SIG-M5 (cell line): Measurements from ENCODE around the gene ARMH4.

Experiments
- DNase-seq: peaks from one replicate; lab custom pipeline; 2025; lab: John Stamatoyannopoulos, UW

Gene ARMH4, protein sequence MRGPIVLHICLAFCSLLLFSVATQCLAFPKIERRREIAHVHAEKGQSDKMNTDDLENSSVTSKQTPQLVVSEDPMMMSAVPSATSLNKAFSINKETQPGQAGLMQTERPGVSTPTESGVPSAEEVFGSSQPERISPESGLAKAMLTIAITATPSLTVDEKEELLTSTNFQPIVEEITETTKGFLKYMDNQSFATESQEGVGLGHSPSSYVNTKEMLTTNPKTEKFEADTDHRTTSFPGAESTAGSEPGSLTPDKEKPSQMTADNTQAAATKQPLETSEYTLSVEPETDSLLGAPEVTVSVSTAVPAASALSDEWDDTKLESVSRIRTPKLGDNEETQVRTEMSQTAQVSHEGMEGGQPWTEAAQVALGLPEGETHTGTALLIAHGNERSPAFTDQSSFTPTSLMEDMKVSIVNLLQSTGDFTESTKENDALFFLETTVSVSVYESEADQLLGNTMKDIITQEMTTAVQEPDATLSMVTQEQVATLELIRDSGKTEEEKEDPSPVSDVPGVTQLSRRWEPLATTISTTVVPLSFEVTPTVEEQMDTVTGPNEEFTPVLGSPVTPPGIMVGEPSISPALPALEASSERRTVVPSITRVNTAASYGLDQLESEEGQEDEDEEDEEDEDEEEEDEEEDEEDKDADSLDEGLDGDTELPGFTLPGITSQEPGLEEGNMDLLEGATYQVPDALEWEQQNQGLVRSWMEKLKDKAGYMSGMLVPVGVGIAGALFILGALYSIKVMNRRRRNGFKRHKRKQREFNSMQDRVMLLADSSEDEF

GRCh38 chr14:58152014-58152857, at the start of gene ARMH4:
TSS of gene ARMH4 (minus strand) at chr14:58152213. CDS start at chr14:58139358, 12,855 bp downstream.
- no peak for DNase-seq

- no peak for DNase-seq
These were observed 48.8 kb upstream of the ARMH4 start for GRCh38 chr14:58200846-58201245.

GRCh38 chr14:58200480-58200841, 48.4 kb upstream of the ARMH4 start:
- DNase-seq = no peak

GRCh38 chr14:58199726-58200479, 47.9 kb upstream of the ARMH4 start, which contains the start of gene ACTR10:
TSS of gene ACTR10 (plus strand) at chr14:58200149. CDS start at chr14:58200218, 69 bp downstream.
- DNase-seq = peak; percentile 29

GRCh38 chr14:58198086-58198485, 46.1 kb upstream of the ARMH4 start:
- no peak for DNase-seq

GRCh38 chr14:58196198-58196597, 44.2 kb upstream of the ARMH4 start:
- DNase-seq = no peak

DNA sequence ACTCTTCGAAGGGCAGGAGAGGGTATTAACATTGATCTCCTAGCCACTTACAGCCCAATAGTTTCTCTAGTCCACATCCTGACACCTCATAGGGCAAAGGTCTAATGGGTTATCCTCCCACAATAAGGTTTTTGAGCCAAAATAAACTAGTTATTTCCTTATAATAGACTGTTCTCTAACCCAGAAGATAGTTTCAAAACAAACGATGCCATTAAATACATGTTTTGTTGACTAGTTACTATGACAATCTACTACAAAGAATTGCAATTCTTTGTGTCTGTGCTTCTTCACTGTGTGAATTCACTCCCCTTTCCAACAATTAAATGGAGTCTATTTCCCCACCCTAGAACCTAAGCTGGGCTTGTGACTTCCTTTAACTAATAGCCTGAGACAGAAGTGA, 41.5 kb upstream of the ARMH4 start:
- DNase-seq = no peak

GRCh38 chr14:58191763-58192601, 40.0 kb upstream of the ARMH4 start:
- DNase-seq = no peak

GRCh38 chr14:58189176-58189575, 37.2 kb upstream of the ARMH4 start:
- no peak for DNase-seq

- DNase-seq = no peak
These were observed 25.1 kb upstream of the ARMH4 start for GRCh38 chr14:58177125-58177524.

DNA sequence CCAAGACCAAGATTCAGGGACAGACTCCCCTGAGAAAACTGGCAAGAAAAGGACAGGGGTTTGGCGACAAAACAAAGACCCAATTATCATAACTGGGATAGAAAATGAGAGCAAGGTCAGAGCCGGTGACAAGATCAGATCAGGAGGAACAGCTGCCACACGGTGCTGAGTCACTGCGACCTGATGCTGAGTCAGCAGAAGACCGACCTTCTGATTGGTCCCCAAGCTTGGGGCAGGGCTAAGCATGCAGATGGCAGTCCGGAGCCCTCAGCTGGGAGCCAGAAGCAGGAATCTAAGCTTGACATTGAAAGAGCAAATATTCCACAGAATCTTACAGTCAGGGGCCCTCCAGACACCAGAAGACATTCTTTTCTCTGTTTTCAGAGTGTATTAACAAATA, 19.1 kb upstream of the ARMH4 start:
- DNase-seq = no peak

GRCh38 chr14:58167891-58168290, 15.9 kb upstream of the ARMH4 start:
- no peak for DNase-seq

- DNase-seq = no peak
These were observed 15.0 kb upstream of the ARMH4 start for GRCh38 chr14:58167057-58167456.

- DNase-seq = no peak
These were observed 14.3 kb upstream of the ARMH4 start for GRCh38 chr14:58166005-58166983.

GRCh38 chr14:58160561-58160960, 8.5 kb upstream of the ARMH4 start:
- no peak for DNase-seq

DNA sequence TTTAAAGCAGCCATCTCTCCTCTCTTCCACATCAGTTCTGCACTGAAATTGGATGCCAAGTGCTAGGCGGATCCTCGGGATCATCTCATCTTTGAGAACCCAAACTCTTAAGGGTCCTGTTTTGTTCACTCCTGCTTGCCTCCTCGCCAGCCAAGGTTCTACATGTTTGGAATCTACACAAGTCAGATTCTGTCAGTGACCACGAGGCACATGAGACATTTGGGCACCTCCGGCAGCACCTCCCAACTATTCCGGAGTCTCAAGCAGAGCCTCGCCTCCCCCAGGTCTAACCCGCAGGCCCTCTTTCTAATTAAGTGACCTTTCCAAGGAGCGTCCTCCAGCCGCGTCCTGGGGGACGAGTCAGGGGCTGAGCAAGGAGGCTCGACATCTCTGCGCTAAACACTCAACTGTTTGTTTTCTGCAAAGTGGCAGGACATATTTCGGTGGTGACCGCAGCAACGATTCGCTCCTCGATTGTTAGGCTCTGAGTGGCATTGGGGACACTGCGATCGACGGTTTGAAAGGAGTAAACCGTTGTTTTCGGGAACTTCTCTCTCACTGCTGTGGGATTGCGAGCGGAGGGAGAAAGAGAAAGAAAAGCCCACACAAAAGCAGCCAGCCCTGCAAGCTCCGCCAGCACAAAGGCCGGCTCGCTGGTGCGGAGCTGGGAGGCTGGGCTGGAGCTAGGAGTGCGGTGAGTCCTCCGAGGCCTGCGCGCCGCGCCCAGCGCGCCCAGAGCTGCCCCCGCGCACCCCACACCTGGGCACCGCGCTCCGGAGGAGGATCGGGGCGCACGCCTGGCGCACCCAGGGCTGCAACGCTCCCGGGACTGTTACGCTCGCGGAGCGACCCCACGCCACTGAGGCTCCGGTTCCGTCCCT, 640 bp downstream of the ARMH4 start:
- DNase-seq = no peak

DNA sequence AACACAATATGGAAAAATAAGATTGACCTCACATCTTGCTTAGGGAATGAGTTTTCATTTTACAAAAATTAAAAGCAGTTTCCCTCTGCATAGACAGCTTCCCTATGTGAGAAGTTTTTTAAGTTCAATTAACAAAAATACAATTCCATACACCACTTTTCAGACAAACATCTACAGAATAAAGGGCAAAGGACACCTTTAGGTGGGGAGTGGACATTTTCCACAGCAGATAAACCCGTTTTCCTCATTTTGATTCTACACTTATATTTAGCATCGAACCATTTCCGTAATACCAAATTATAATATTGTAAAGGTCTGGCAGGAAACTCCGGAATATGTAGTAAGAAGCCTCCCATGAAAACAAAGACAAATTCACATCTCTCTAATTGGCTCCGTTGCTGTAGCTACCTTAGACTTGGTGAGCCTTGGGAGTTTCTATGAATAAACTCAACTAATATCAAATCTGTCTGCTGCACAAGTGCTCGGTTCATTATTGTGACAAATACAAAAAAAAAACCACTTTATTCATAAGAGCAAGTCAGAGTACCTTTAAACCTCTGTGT, 1.7 kb downstream of the ARMH4 start:
- no peak for DNase-seq

DNA sequence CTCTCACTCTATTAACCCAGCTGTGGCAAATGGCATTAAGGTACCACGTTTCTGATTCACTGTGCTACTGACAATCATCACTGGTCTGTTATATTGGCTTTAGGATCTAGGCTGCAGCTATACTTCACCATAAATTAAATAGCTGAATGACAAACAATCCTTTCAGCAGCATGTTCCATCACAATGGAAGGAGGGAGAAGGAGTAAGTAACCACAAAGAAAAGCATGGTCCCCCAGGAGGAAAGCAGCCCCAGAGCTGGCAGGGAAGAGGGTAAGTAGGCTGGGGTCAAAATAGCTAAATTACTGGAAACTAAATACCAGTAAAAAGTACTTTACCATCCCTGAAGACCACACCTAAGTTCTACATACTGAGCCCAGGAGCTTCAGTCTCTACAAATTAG, 2.8 kb downstream of the ARMH4 start:
- DNase-seq = no peak
